ENCODE data around the gene BICC1. TPM values are rescaled to one million over a fixed set of nuclear protein-coding genes. Genes with fewer than 3 reads are reported as not detected.

BICC1 gene
- total RNA-seq, 1 experiment from 2014 or later = 118 TPM

GRCh38 chr10:58674251-58674650 lies 161.6 kb downstream of the BICC1 start:
- Histone ChIP-seq H3K27me3 (replicated peaks; ENCODE audit: control insufficient read depth, insufficient read depth, low read length) (no peaks in the 10 kb centered on the region), H3K4me1 (no peaks in the 10 kb centered on the region), H3K9me3 (peaks cover 4% of the 10 kb centered on the region; the same call in 1 of the 2 replicates), H3K4me3 (ENCODE audit: low read depth, low read length) (no peak overlapping the region), H3K36me3 (ENCODE audit: control insufficient read depth, insufficient read depth, low read length) (no peaks in the 10 kb centered on the region; the same call in 1 of the 2 replicates)
- no TSS peak for BruUV-seq (replicated peaks)
- Mint-ChIP-seq H3K27ac (ENCODE audit: unreplicated experiment) (no peak overlapping the region), H3K9me3 (ENCODE audit: unreplicated experiment) (peaks cover 35% of the 10 kb centered on the region), H3K4me3 (ENCODE audit: unreplicated experiment) (no peak overlapping the region), H3K27me3 (ENCODE audit: insufficient read depth, unreplicated experiment) (no peaks in the 10 kb centered on the region), H3K4me1 (ENCODE audit: low read depth, unreplicated experiment) (no peaks in the 10 kb centered on the region), H3K36me3 (ENCODE audit: insufficient read depth, unreplicated experiment) (peaks cover 23% of the 10 kb centered on the region)
- no peak for TF ChIP-seq CTCF (IDR thresholded peaks at IDR 0.05; ENCODE audit: insufficient read depth in 1 of 2, low read depth in 1 of 2, low read length in 1 of 2, severe bottlenecking in 1 of 2, unreplicated experiment in 1 of 2)
- ChIA-PET CTCF (interaction anchor here (0.7 to 1.0 kb wide), 2 partner anchors 107 to 143 kb away, joined by 4 to 7 read pairs; no protein-coding TSS in a partner anchor), POLR2A (no interaction called here)
- intact Hi-C loops (cut with micrococcal nuclease; ENCODE audit: unreplicated experiment) = no loop called here
- DNase-seq = no peak

GRCh38 chr10:58675321-58675720 lies 162.6 kb downstream of the BICC1 start:
- H3K27me3 Mint-ChIP-seq (ENCODE audit: insufficient read depth, unreplicated experiment) = no peaks in the 10 kb centered on the region

GRCh38 chr10:58691528-58691927 lies 178.9 kb downstream of the BICC1 start:
- Histone ChIP-seq H3K9me3 (peaks cover 15% of the 10 kb centered on the region), H3K4me1 (no peaks in the 10 kb centered on the region), H3K27me3 (replicated peaks; ENCODE audit: control insufficient read depth, insufficient read depth, low read length) (no peaks in the 10 kb centered on the region), H3K36me3 (ENCODE audit: control insufficient read depth, insufficient read depth, low read length) (peaks cover 2% of the 10 kb centered on the region; the same call in 1 of the 2 replicates), H3K4me3 (ENCODE audit: low read depth, low read length) (no peak overlapping the region)
- H3K27ac Mint-ChIP-seq (ENCODE audit: unreplicated experiment) = no peak overlapping the region
- H3K4me3 Mint-ChIP-seq (ENCODE audit: unreplicated experiment) = no peak overlapping the region
- no TSS peak for BruUV-seq (replicated peaks)
- peaks cover 14% of the 10 kb centered on the region for H3K9me3 Mint-ChIP-seq (ENCODE audit: unreplicated experiment)
- ChIA-PET CTCF (no interaction called here), POLR2A (no interaction called here)
- DNase-seq = no peak
- peaks cover 8% of the 10 kb centered on the region for H3K4me1 Mint-ChIP-seq (ENCODE audit: low read depth, unreplicated experiment)
- intact Hi-C loops (cut with micrococcal nuclease; ENCODE audit: unreplicated experiment) = no loop called here
- TF ChIP-seq CTCF (IDR thresholded peaks at IDR 0.05; ENCODE audit: insufficient read depth in 1 of 2, low read depth in 1 of 2, low read length in 1 of 2, severe bottlenecking in 1 of 2, unreplicated experiment in 1 of 2) = no peak
- no peaks in the 10 kb centered on the region for H3K27me3 Mint-ChIP-seq (ENCODE audit: insufficient read depth, unreplicated experiment)
- peaks cover 19% of the 10 kb centered on the region for H3K36me3 Mint-ChIP-seq (ENCODE audit: insufficient read depth, unreplicated experiment)

More at GRCh38 chr10:58675321-58675720, 162.6 kb downstream of the BICC1 start:
- POLR2A ChIA-PET = no interaction called here
- Histone ChIP-seq H3K27me3 (replicated peaks; ENCODE audit: control insufficient read depth, insufficient read depth, low read length) (no peaks in the 10 kb centered on the region), H3K36me3 (ENCODE audit: control insufficient read depth, insufficient read depth, low read length) (no peaks in the 10 kb centered on the region; the same call in 1 of the 2 replicates), H3K4me1 (no peaks in the 10 kb centered on the region), H3K9me3 (no peaks in the 10 kb centered on the region; the same call in 1 of the 2 replicates), H3K4me3 (ENCODE audit: low read depth, low read length) (no peak overlapping the region)
- no peaks in the 10 kb centered on the region for H3K4me1 Mint-ChIP-seq (ENCODE audit: low read depth, unreplicated experiment)
- intact Hi-C loops (cut with micrococcal nuclease; ENCODE audit: unreplicated experiment) = no loop called here
- CTCF ChIA-PET = no interaction called here
- BruUV-seq (replicated peaks) = no TSS peak
- no peak for DNase-seq
- TF ChIP-seq CTCF (IDR thresholded peaks at IDR 0.05; ENCODE audit: insufficient read depth in 1 of 2, low read depth in 1 of 2, low read length in 1 of 2, severe bottlenecking in 1 of 2, unreplicated experiment in 1 of 2) = no peak
- no peak overlapping the region for H3K4me3 Mint-ChIP-seq (ENCODE audit: unreplicated experiment)
- H3K27ac Mint-ChIP-seq (ENCODE audit: unreplicated experiment) = no peak overlapping the region
- peaks cover 44% of the 10 kb centered on the region for H3K9me3 Mint-ChIP-seq (ENCODE audit: unreplicated experiment)
- H3K36me3 Mint-ChIP-seq (ENCODE audit: insufficient read depth, unreplicated experiment) = peaks cover 25% of the 10 kb centered on the region
